ENCODE measurements around the gene RUFY4. TPM values are rescaled to one million over a fixed set of nuclear protein-coding genes. Genes with fewer than 3 reads are reported as not detected.

The RUFY4 gene
- total and polyA plus RNA-seq, 2 experiments from 2014 or later = 0.27 TPM; not detected in 1

- peaks cover 26% of the 10 kb centered on the region for H3K27me3 ChIP-seq (ENCODE audit: insufficient read depth)
- H4K20me1 ChIP-seq (replicated peaks; ENCODE audit: insufficient read depth) = no peaks in the 10 kb centered on the region
- ATAC-seq = no peak
- no peak overlapping the region for H3K4me3 Mint-ChIP-seq
- no peak overlapping the region for H2AFZ ChIP-seq
- no peaks in the 10 kb centered on the region for H3K36me3 ChIP-seq (ENCODE audit: insufficient read depth)
- H3K27ac ChIP-seq (ENCODE audit: low read depth) = no peak overlapping the region
- H3K9me2 ChIP-seq (ENCODE audit: insufficient read depth) = no peaks in the 10 kb centered on the region
- H3K4me3 ChIP-seq = no peak overlapping the region
- H3K4me1 Mint-ChIP-seq = peaks cover 30% of the 10 kb centered on the region
- peaks cover 11% of the 10 kb centered on the region for H3K4me1 ChIP-seq (ENCODE audit: insufficient read depth)
- H3F3A ChIP-seq (replicated peaks; ENCODE audit: low read depth) = no peaks in the 10 kb centered on the region
- no peak overlapping the region for H3K4me2 ChIP-seq
- no peaks in the 10 kb centered on the region for H3K9me3 Mint-ChIP-seq
- peaks cover 33% of the 10 kb centered on the region for H3K27me3 Mint-ChIP-seq (ENCODE audit: insufficient read depth, low read depth, poor library complexity)
- no peaks in the 10 kb centered on the region for H3K79me2 ChIP-seq (replicated peaks; ENCODE audit: insufficient read depth)
- TF ChIP-seq STAT1 (IDR thresholded peaks at IDR 0.05; ENCODE audit: unreplicated experiment) (no peak), ZNF462 (CRISPR knock-in tag; IDR thresholded peaks at IDR 0.05) (no peak), JUNB (IDR thresholded peaks at IDR 0.05; ENCODE audit: unreplicated experiment) (no peak), CREB1 (CRISPR knock-in tag; IDR thresholded peaks at IDR 0.05; ENCODE audit: low read depth) (no peak), ZNF331 (CRISPR knock-in tag; IDR thresholded peaks at IDR 0.05; ENCODE audit: low read depth) (no peak), EZH2phosphoT487 (IDR thresholded peaks at IDR 0.05; ENCODE audit: unreplicated experiment) (no peak), CTCF (conservative IDR thresholded peaks at IDR 0.05; ENCODE audit: low read depth in 2 of 2) (no peak), POLR2AphosphoS5 (IDR thresholded peaks at IDR 0.05; ENCODE audit: low read depth) (no peak), ZNF114 (CRISPR knock-in tag; IDR thresholded peaks at IDR 0.05) (no peak)
- no peak for DNase-seq (ENCODE audit: low spot score)
- H3K27ac Mint-ChIP-seq = no peak overlapping the region
- no peaks in the 10 kb centered on the region for H3K36me3 Mint-ChIP-seq (ENCODE audit: low read depth)
Measured at GRCh38 chr2:218030409-218031195, 38.5 kb upstream of the RUFY4 start.

Measured in GM23338 (cell line).